SK-N-SH (cell line): Measurements from ENCODE around the gene PPP1R9B. TPM values are rescaled to one million over a fixed set of nuclear protein-coding genes. Genes with fewer than 3 reads are reported as not detected.

ENCODE experiments used
- CTCF ChIA-PET: fragments of 300-600, 350-600 bp; formaldehyde crosslinking; extraction: SDS; loops from one replicate; lab custom pipeline; 2021; lab: Yijun Ruan, JAX
- POLR2A ChIA-PET: fragments of 350-600 bp; sonication (Branson Sonifier 250); formaldehyde crosslinking; extraction: SDS; loops from one replicate; lab custom pipeline; 2020; ENCODE audit warnings: antibody characterized with exemption, inconsistent platforms; lab: Yijun Ruan, JAX
- DNase-seq: peaks from one replicate; pipeline ENCODE4 v3.0.0; 2012
- H2AFZ ChIP-seq: fragments of 200-600 bp; sonication (generic); 2 replicates; pipeline ENCODE4 v1.8.1; 2016; ENCODE audit warnings: antibody characterized with exemption, mild to moderate bottlenecking, low read depth
- H3F3A ChIP-seq: fragments of 200-600 bp; sonication (generic); replicated peaks from 2 replicates; pipeline ENCODE3; 2016; ENCODE audit warnings: antibody characterized with exemption, mild to moderate bottlenecking; ENCODE audit not compliant: insufficient read depth
- H3K27ac ChIP-seq, 2 experiments: fragments of 200-500 bp in 1 of 2; fragments of 200-600 bp in 1 of 2; sonication (Bioruptor generic) in 1 of 2; sonication (generic), shearing (Covaris generic) in 1 of 2; 2 replicates each; pipeline versions ENCODE4 v1.5.1 to v1.6.1; 2014 to 2016; ENCODE audit warnings: low read depth in 2 of 2, inconsistent platforms in 1 of 2, low read length in 1 of 2, mild to moderate bottlenecking in 1 of 2, mixed read lengths in 1 of 2
- H3K27me3 ChIP-seq: fragments of 200-600 bp; sonication (generic), shearing (Covaris generic); 2 replicates; pipeline ENCODE4 v1.6.1; 2016; ENCODE audit warnings: mixed run types; ENCODE audit not compliant: insufficient read depth
- H3K36me3 ChIP-seq, 2 experiments: fragments of 200-500 bp in 1 of 2; fragments of 200-600 bp in 1 of 2; sonication (Bioruptor generic) in 1 of 2; sonication (generic) in 1 of 2; replicated peaks in 1 of 2; 2 replicates each; pipeline versions ENCODE3 to v1.5.1; 2014 to 2016; ENCODE audit warnings: low read length in 1 of 2, mild to moderate bottlenecking in 1 of 2; ENCODE audit not compliant: insufficient read depth in 2 of 2, control insufficient read depth in 1 of 2
- H3K4me1 ChIP-seq, 2 experiments: fragments of 200-500 bp in 1 of 2; fragments of 200-600 bp in 1 of 2; sonication (Bioruptor generic) in 1 of 2; sonication (generic), shearing (Covaris generic) in 1 of 2; 2 replicates each; pipeline versions ENCODE4 v1.5.1 to v1.6.1; 2014 to 2016; ENCODE audit warnings: low read depth in 1 of 2, low read length in 1 of 2, mixed run types in 1 of 2; ENCODE audit not compliant: insufficient read depth in 2 of 2, control insufficient read depth in 1 of 2
- H3K4me2 ChIP-seq: fragments of 200-600 bp; sonication (generic), shearing (Covaris generic); 2 replicates; pipeline ENCODE4 v1.6.1; 2017; ENCODE audit warnings: mixed run types
- H3K4me3 ChIP-seq, 2 experiments: fragments of 200-500 bp in 1 of 2; fragments of 200-600 bp in 1 of 2; sonication (Bioruptor generic) in 1 of 2; sonication (generic), shearing (Covaris generic) in 1 of 2; 2 replicates each; pipeline versions ENCODE4 v1.5.1 to v1.8.1; 2014 to 2016; ENCODE audit warnings: low read depth in 2 of 2, inconsistent platforms in 1 of 2, low read length in 1 of 2, mild to moderate bottlenecking in 1 of 2, mixed read lengths in 1 of 2, moderate library complexity in 1 of 2
- H3K79me2 ChIP-seq: fragments of 200-600 bp; sonication (generic); 2 replicates; pipeline ENCODE4 v1.8.1; 2017; ENCODE audit warnings: mild to moderate bottlenecking; ENCODE audit not compliant: insufficient read depth
- H3K9ac ChIP-seq: fragments of 200-600 bp; sonication (generic); 2 replicates; pipeline ENCODE4 v1.6.1; 2017; ENCODE audit warnings: mixed run types
- H3K9me2 ChIP-seq: fragments of 200-600 bp; sonication (generic); 2 replicates; pipeline ENCODE4 v1.6.1; 2017; ENCODE audit warnings: mixed run types
- H3K9me3 ChIP-seq: fragments of 200-600 bp; sonication (generic); 2 replicates; pipeline ENCODE4 v1.6.1; 2017; ENCODE audit warnings: mixed run types, mild to moderate bottlenecking, moderate library complexity
- H4K20me1 ChIP-seq: fragments of 200-600 bp; sonication (generic); 2 replicates; pipeline ENCODE4 v1.6.1; 2017; ENCODE audit warnings: mild to moderate bottlenecking, mixed run types; ENCODE audit not compliant: insufficient read depth
- CHD2 ChIP-seq: fragments of 150-350 bp; IDR thresholded peaks from 2 replicates; pipeline ENCODE4 v1.6.1; 2018; ENCODE audit warnings: low read length; ENCODE audit not compliant: partially characterized antibody
- ELF1 ChIP-seq: IDR thresholded peaks from 2 replicates; pipeline ENCODE4 v1.4.0; 2012
- EP300 ChIP-seq, 2 experiments: IDR thresholded peaks; 2 replicates each; pipeline versions ENCODE4 v1.4.0 to v1.6.1; 2012; ENCODE audit warnings: borderline replicate concordance in 1 of 2, low read depth in 1 of 2, low read length in 1 of 2
- EZH2phosphoT487 ChIP-seq: fragments of 200-600 bp; sonication (generic); IDR thresholded peaks from 2 replicates; pipeline ENCODE4 v1.6.1; 2017; ENCODE audit warnings: low read depth, mixed run types, mild to moderate bottlenecking, antibody characterized with exemption, moderate library complexity, borderline replicate concordance
- FOSL2 ChIP-seq: IDR thresholded peaks from 2 replicates; pipeline ENCODE4 v1.4.0; 2012; ENCODE audit warnings: low read depth, mild to moderate bottlenecking, moderate library complexity, borderline replicate concordance
- GATA2 ChIP-seq: sonication (generic); formaldehyde crosslinking; IDR thresholded peaks from 2 replicates; pipeline ENCODE4 v1.5.0; 2020; ENCODE audit warnings: mild to moderate bottlenecking, missing genetic modification reagents
- JUND ChIP-seq: IDR thresholded peaks from 2 replicates; pipeline ENCODE4 v1.4.0; 2012
- MAX ChIP-seq: IDR thresholded peaks from 2 replicates; pipeline ENCODE4 v1.4.0; 2012; ENCODE audit warnings: low read depth
- NFIC ChIP-seq: IDR thresholded peaks from 2 replicates; pipeline ENCODE4 v1.4.0; 2012; ENCODE audit warnings: borderline replicate concordance
- NRF1 ChIP-seq: IDR thresholded peaks from 2 replicates; pipeline ENCODE4 v1.6.1; 2012; ENCODE audit warnings: low read depth, mild to moderate bottlenecking, low read length
- PBX3 ChIP-seq: IDR thresholded peaks from 2 replicates; pipeline ENCODE4; 2012
- POLR2AphosphoS5 ChIP-seq: IDR thresholded peaks from 2 replicates; pipeline ENCODE4 v1.6.1; 2012; ENCODE audit warnings: low read depth, low read length
- RCOR1 ChIP-seq: fragments of 150-350 bp; IDR thresholded peaks from 2 replicates; pipeline ENCODE4 v1.6.1; 2017; ENCODE audit warnings: antibody characterized with exemption, low read length
- RFX5 ChIP-seq: IDR thresholded peaks from 2 replicates; pipeline ENCODE4 v1.6.1; 2012; ENCODE audit warnings: mild to moderate bottlenecking, improper control_type of control experiment, low read length
- RXRA ChIP-seq: IDR thresholded peaks from 2 replicates; pipeline ENCODE4 v1.4.0; 2012; ENCODE audit warnings: low read depth, mild to moderate bottlenecking, borderline replicate concordance
- SIN3A ChIP-seq: IDR thresholded peaks from 2 replicates; pipeline ENCODE4 v1.6.1; 2012; ENCODE audit warnings: low read depth, mild to moderate bottlenecking, low read length, moderate library complexity, borderline replicate concordance
- SMC3 ChIP-seq: IDR thresholded peaks from 2 replicates; pipeline ENCODE4 v1.6.1; 2012; ENCODE audit warnings: low read depth, low read length, improper control_type of control experiment
- TCF12 ChIP-seq: IDR thresholded peaks from 2 replicates; pipeline ENCODE4 v1.4.0; 2012
- TEAD4 ChIP-seq: IDR thresholded peaks from 2 replicates; pipeline ENCODE4 v1.4.0; 2012; ENCODE audit warnings: mild to moderate bottlenecking, borderline replicate concordance; ENCODE audit not compliant: insufficient read depth
- YY1 ChIP-seq: IDR thresholded peaks from 2 replicates; pipeline ENCODE4 v1.4.0; 2012; ENCODE audit warnings: low read depth, mild to moderate bottlenecking
- ZBTB33 ChIP-seq: IDR thresholded peaks from 2 replicates; pipeline ENCODE4 v1.4.0; 2012; ENCODE audit warnings: low read depth, borderline replicate concordance
- WGBS: methylation state at CpG from one replicate; pipeline ENCODE4 v1.1.6; 2017; ENCODE audit warnings: low lambda C conversion rate; 5-methylcytosine and 5-hydroxymethylcytosine counted together
- polyA plus RNA-seq, 3 experiments: library from polyadenylated mRNA; depleted of rRNA; stranded (reverse); fragments of >200 nt; gene quantifications; 2 replicates each; pipeline ENCODE4 v1.2.3, GENCODE V29; 2012
- TF ChIP-seq, protein P1 (sequence below): fragments of 150-350 bp; IDR thresholded peaks from 2 replicates; pipeline ENCODE4 v1.6.1; 2016; ENCODE audit warnings: mild to moderate bottlenecking, low read depth, low read length

Gene PPP1R9B
- polyA plus RNA-seq, 1 of the 3 experiments (the other 2 are of a cell fraction) = 35.2 TPM

- no peak overlapping the region for H2AFZ ChIP-seq
- POLR2A ChIA-PET = no interaction called here
These were observed 29.6 kb upstream of the PPP1R9B start for GRCh38 chr17:50180111-50180510.

GRCh38 chr17:50177983-50178834 lies 27.7 kb upstream of the PPP1R9B start:
- no peaks in the 10 kb centered on the region for H3K27me3 ChIP-seq
- H3K27ac ChIP-seq = peak overlapping the region; percentile 94 to 100
- H3K36me3 ChIP-seq = no peaks in the 10 kb centered on the region
- H3K79me2 ChIP-seq = no peaks in the 10 kb centered on the region
- DNase-seq = peak; percentile 93
- peaks cover 61% of the 10 kb centered on the region for H3F3A ChIP-seq
- no peaks in the 10 kb centered on the region for H3K9me3 ChIP-seq
- POLR2A ChIA-PET = interaction anchor here (0.7 to 2.0 kb wide), 16 partner anchors 9 to 169 kb away, joined by 3 to 17 read pairs (median 4); partner anchors contain the start of genes PPP1R9B and SGCA
- H3K4me1 ChIP-seq = peaks cover 29 to 52% of the 10 kb centered on the region in 2 experiments; a peak in 3 of 4 replicates
- no peaks in the 10 kb centered on the region for H3K9me2 ChIP-seq
- H2AFZ ChIP-seq = peak overlapping the region; percentile 11; the same call in 1 of the 2 replicates
- WGBS = 5% methylated on average over 16 of the region's 22 CpGs
- CTCF ChIA-PET = interaction anchor here (0.6 to 17.0 kb wide), 31 partner anchors 9 to 294 kb away, joined by 3 to 517 read pairs (median 6); partner anchors contain the start of genes COL1A1, PDK2, PPP1R9B and SGCA
- H4K20me1 ChIP-seq = peaks cover 17% of the 10 kb centered on the region
- H3K4me2 ChIP-seq = peak overlapping the region; percentile 68
- H3K4me3 ChIP-seq = peak overlapping the region in 1 of 2 experiments; percentile 15; a peak in 1 of 4 replicates
- H3K9ac ChIP-seq = peak overlapping the region; percentile 55; the same call in 1 of the 2 replicates
- TF ChIP-seq TEAD4 (peak; percentile 18; the same call in 1 of the 2 replicates), NRF1 (no peak), RXRA (no peak; the same call in 1 of the 2 replicates), NFIC (peak; percentile 37; the same call in 1 of the 2 replicates), JUND (no peak), CHD2 (peak; percentile 9), EP300 (IDR thresholded peaks at IDR 0.05; ENCODE audit: borderline replicate concordance in 1 of 2, low read depth in 1 of 2, low read length in 1 of 2) (peak; percentile 27 to 36; a peak in 2 of 4 replicates), RFX5 (no peak), FOSL2 (peak; percentile 28; the same call in 1 of the 2 replicates), POLR2AphosphoS5 (0 out of 2 replicates have a peak, but pooled peaks have one; percentile 57), GATA2 (CRISPR knock-in tag) (no peak), SMC3 (peak; percentile 48), EZH2phosphoT487 (no peak), ZBTB33 (no peak), SIN3A (peak; percentile 91), PBX3 (peak; percentile 54), MAX (peak; percentile 98), TCF12 (peak; percentile 57), YY1 (0 out of 2 replicates have a peak, but pooled peaks have one; percentile 52)
- TF ChIP-seq, protein P1, sequence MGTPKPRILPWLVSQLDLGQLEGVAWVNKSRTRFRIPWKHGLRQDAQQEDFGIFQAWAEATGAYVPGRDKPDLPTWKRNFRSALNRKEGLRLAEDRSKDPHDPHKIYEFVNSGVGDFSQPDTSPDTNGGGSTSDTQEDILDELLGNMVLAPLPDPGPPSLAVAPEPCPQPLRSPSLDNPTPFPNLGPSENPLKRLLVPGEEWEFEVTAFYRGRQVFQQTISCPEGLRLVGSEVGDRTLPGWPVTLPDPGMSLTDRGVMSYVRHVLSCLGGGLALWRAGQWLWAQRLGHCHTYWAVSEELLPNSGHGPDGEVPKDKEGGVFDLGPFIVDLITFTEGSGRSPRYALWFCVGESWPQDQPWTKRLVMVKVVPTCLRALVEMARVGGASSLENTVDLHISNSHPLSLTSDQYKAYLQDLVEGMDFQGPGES = no peak

More at GRCh38 chr17:50180111-50180510, 29.6 kb upstream of the PPP1R9B start:
- H3F3A ChIP-seq = peaks cover 70% of the 10 kb centered on the region
- 95% methylated on average over 4 of the region's 4 CpGs for WGBS
- CTCF ChIA-PET = interaction anchor here (1.4 to 4.0 kb wide), 3 partner anchors 7 to 21 kb away, joined by 3 to 31 read pairs (median 30); partner anchors contain the start of gene COL1A1
- no peak overlapping the region for H3K4me2 ChIP-seq
- H3K79me2 ChIP-seq = no peaks in the 10 kb centered on the region
- TF ChIP-seq RCOR1 (no peak), ELF1 (no peak)
- peak overlapping the region in 1 of 2 experiments; percentile 100; a peak in 2 of 4 replicates for H3K27ac ChIP-seq
- no peaks in the 10 kb centered on the region for H3K9me2 ChIP-seq
- no peaks in the 10 kb centered on the region for H3K27me3 ChIP-seq
- no peak overlapping the region for H3K4me3 ChIP-seq
- H3K36me3 ChIP-seq = peaks cover 8 to 13% of the 10 kb centered on the region in 2 experiments
- H4K20me1 ChIP-seq = peaks cover 36% of the 10 kb centered on the region
- no peak for DNase-seq
- H3K9me3 ChIP-seq = no peaks in the 10 kb centered on the region
- H3K4me1 ChIP-seq = peaks cover 21 to 53% of the 10 kb centered on the region in 2 experiments; a peak in 3 of 4 replicates
- H3K9ac ChIP-seq = no peak overlapping the region
